ENCODE data around the gene MDN1. TPM values are rescaled to one million over a fixed set of nuclear protein-coding genes. Genes with fewer than 3 reads are reported as not detected.
"Not testable (repeated sequence)": the region's sequence is repeated elsewhere in the genome, so short reads cannot be mapped to it uniquely, and the experiment has no call there.

MDN1 gene
- total and polyA plus RNA-seq, 4 donors, result 31.4 to 40.2 (median 36.8) TPM

DNA sequence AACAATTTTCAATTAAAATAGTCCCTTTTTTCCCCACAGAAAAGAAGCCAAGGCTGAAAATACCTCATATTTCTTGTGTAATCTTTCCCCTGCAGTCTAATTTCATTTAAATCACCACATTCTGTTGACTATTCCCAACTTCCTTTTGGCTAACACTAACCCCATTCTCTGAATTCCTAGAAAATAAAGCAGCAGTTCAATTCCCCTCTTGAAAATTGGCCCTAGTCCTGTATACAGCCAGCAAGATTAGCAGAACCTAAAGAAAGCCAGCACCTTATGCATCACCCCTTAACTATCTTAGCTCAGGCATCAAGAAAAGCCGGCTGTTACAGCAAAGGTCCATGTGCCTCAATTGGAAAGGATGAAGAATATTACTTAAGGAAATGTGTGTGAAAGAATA is 69.7 kb downstream of the MDN1 start:
- Histone ChIP-seq H3K36me3 (ENCODE audit: control insufficient read depth, insufficient read depth, low read length) (peaks cover 32% of the 10 kb centered on the region), H3K4me1 (ENCODE audit: control insufficient read depth, insufficient read depth, low read length) (no peaks in the 10 kb centered on the region), H3K27me3 (ENCODE audit: control insufficient read depth, insufficient read depth, low read length) (no peaks in the 10 kb centered on the region), H3K4me3 (ENCODE audit: low read depth, low read length) (no peak overlapping the region), H3K27ac (ENCODE audit: low read depth, low read length) (no peak overlapping the region), H3K9me3 (ENCODE audit: control insufficient read depth, insufficient read depth, low read length) (no peaks in the 10 kb centered on the region)
- no CpG with 5 or more reads among the region's 1 CpG for WGBS (ENCODE audit: insufficient coverage)
- DNase-seq (ENCODE audit: low read depth in 4 of 6, low spot score in 6 of 6), result no peak

DNA sequence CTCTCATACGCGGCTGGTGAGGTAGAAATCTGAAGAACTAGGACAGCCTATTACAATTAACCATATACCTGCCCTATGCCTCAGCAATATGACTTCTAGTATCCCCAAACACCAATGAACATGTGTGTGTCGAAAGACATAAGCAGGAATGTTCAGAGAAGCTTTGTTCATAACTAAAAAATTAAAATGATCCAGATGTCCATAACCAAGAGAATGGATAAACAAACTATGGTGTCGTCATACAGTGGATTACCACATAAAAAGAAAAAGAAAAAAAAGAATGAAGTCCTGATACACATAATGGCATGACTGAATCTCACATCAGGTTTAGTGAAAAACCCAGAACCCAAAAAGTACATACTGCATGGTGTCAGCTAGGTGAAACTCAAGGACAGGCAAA is 73.9 kb downstream of the MDN1 start:
- Histone ChIP-seq H3K4me3 (ENCODE audit: low read depth, low read length) (no peak overlapping the region), H3K27me3 (ENCODE audit: control insufficient read depth, insufficient read depth, low read length) (no peaks in the 10 kb centered on the region), H3K9me3 (ENCODE audit: control insufficient read depth, insufficient read depth, low read length) (no peaks in the 10 kb centered on the region), H3K4me1 (ENCODE audit: control insufficient read depth, insufficient read depth, low read length) (no peaks in the 10 kb centered on the region), H3K36me3 (ENCODE audit: control insufficient read depth, insufficient read depth, low read length) (peaks cover 43% of the 10 kb centered on the region), H3K27ac (ENCODE audit: low read depth, low read length) (no peak overlapping the region)
- DNase-seq (ENCODE audit: low read depth in 4 of 6, low spot score in 6 of 6), result no peak
- WGBS (ENCODE audit: insufficient coverage), result no CpG with 5 or more reads among the region's 4 CpGs

DNA sequence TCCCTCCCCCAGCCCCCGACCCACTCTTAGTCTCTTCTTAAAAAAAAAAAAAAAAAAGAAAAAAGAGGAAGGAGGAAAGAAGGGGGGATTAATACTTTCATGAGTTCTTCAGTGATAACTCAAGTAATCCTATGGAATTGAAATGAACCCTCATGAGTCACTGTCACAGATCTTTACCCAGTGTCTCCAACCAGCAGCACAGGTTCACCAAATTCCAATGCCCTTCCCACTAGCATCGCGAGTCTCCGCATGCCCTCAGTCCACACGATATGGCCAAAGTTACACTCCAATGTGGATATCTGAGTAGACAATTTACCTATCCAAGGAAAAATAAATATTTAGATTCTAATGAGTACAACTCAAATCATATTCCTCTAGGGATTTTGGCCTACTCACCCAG is 74.5 kb downstream of the MDN1 start:
- Histone ChIP-seq H3K36me3 (ENCODE audit: control insufficient read depth, insufficient read depth, low read length) (peaks cover 39% of the 10 kb centered on the region), H3K9me3 (ENCODE audit: control insufficient read depth, insufficient read depth, low read length) (no peaks in the 10 kb centered on the region), H3K4me1 (ENCODE audit: control insufficient read depth, insufficient read depth, low read length) (no peaks in the 10 kb centered on the region), H3K27me3 (ENCODE audit: control insufficient read depth, insufficient read depth, low read length) (no peaks in the 10 kb centered on the region), H3K4me3 (ENCODE audit: low read depth, low read length) (no peak overlapping the region), H3K27ac (ENCODE audit: low read depth, low read length) (no peak overlapping the region)
- no peak for DNase-seq (ENCODE audit: low read depth in 4 of 6, low spot score in 6 of 6)
- no CpG with 5 or more reads among the region's 5 CpGs for WGBS (ENCODE audit: insufficient coverage)

GRCh38 chr6:89736893-89737292 is 82.7 kb downstream of the MDN1 start:
- Histone ChIP-seq H3K27me3 (ENCODE audit: control insufficient read depth, insufficient read depth, low read length) (no peaks in the 10 kb centered on the region), H3K4me1 (ENCODE audit: control insufficient read depth, insufficient read depth, low read length) (no peaks in the 10 kb centered on the region), H3K4me3 (ENCODE audit: low read depth, low read length) (no peak overlapping the region), H3K36me3 (ENCODE audit: control insufficient read depth, insufficient read depth, low read length) (peaks cover 22% of the 10 kb centered on the region), H3K9me3 (ENCODE audit: control insufficient read depth, insufficient read depth, low read length) (no peaks in the 10 kb centered on the region), H3K27ac (ENCODE audit: low read depth, low read length) (no peak overlapping the region)
- WGBS (ENCODE audit: insufficient coverage), result 100% methylated on average over 2 of the region's 3 CpGs
- no peak for DNase-seq (ENCODE audit: low read depth in 4 of 6, low spot score in 6 of 6)

- no peaks in the 10 kb centered on the region for H3K4me1 ChIP-seq (ENCODE audit: control insufficient read depth, insufficient read depth, low read length)
- DNase-seq (ENCODE audit: low read depth in 4 of 6, low spot score in 6 of 6), result no peak
- H3K4me3 ChIP-seq (ENCODE audit: low read depth, low read length), result no peak overlapping the region
- no peak overlapping the region for H3K27ac ChIP-seq (ENCODE audit: low read depth, low read length)
- H3K36me3 ChIP-seq (ENCODE audit: control insufficient read depth, insufficient read depth, low read length), result peaks cover 18% of the 10 kb centered on the region
- H3K27me3 ChIP-seq (ENCODE audit: control insufficient read depth, insufficient read depth, low read length), result no peaks in the 10 kb centered on the region
- H3K9me3 ChIP-seq (ENCODE audit: control insufficient read depth, insufficient read depth, low read length), result no peaks in the 10 kb centered on the region
Measured at GRCh38 chr6:89734526-89734925, 85.1 kb downstream of the MDN1 start.

- Histone ChIP-seq H3K36me3 (ENCODE audit: control insufficient read depth, insufficient read depth, low read length) (peaks cover 13% of the 10 kb centered on the region), H3K9me3 (ENCODE audit: control insufficient read depth, insufficient read depth, low read length) (no peaks in the 10 kb centered on the region), H3K27me3 (ENCODE audit: control insufficient read depth, insufficient read depth, low read length) (no peaks in the 10 kb centered on the region), H3K27ac (ENCODE audit: low read depth, low read length) (no peak overlapping the region), H3K4me1 (ENCODE audit: control insufficient read depth, insufficient read depth, low read length) (no peaks in the 10 kb centered on the region), H3K4me3 (ENCODE audit: low read depth, low read length) (no peak overlapping the region)
- no peak for DNase-seq (ENCODE audit: low read depth in 4 of 6, low spot score in 6 of 6)
- 92% methylated on average over 2 of the region's 3 CpGs for WGBS (ENCODE audit: insufficient coverage)
Measured at GRCh38 chr6:89731924-89732567, 87.5 kb downstream of the MDN1 start.

DNA sequence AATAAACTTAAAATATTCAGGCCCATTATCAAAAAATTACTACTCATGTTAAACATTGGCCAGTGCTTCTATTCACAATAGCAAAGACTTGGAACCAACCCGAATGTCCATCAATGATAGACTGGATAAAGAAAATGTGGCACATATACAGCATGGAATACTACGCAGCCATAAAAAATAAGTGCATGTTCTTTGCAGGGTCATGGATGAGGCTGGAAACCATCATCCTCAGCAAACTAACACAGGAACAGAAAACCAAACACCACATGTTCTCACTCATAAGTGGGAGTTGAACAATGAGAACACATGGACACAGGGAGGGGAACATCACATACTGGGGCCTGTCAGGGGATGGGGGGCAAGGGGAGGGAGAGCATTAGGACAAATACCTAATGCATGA is 88.3 kb downstream of the MDN1 start:
- H3K4me1 ChIP-seq (ENCODE audit: control insufficient read depth, insufficient read depth, low read length); H3K4me3 ChIP-seq (ENCODE audit: low read depth, low read length); H3K27ac ChIP-seq (ENCODE audit: low read depth, low read length); H3K27me3 ChIP-seq (ENCODE audit: control insufficient read depth, insufficient read depth, low read length); H3K9me3 ChIP-seq (ENCODE audit: control insufficient read depth, insufficient read depth, low read length); DNase-seq (ENCODE audit: low read depth in 4 of 6, low spot score in 6 of 6): not testable (repeated sequence)
- no CpG with 5 or more reads among the region's 2 CpGs for WGBS (ENCODE audit: insufficient coverage)
- H3K36me3 ChIP-seq (ENCODE audit: control insufficient read depth, insufficient read depth, low read length), result peaks cover 11% of the 10 kb centered on the region

DNA sequence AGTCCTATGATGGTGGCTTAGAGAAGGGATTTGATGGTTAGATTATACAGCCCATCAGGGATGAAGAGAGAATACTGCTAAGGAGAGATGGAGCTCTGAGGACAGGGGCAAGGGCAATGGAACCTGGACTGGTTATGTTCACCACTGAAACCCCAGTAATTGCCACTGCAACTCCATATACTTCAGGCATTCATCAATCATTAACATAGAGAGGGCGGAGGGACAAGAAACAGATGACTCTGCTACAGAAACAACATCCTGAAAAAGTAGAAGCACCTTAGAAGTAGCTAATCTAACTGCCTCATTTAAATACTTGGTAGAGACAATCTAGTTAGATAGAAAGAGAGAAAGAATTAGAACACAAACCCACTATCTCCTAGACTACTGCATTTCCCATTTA is 89.8 kb downstream of the MDN1 start:
- no peak for DNase-seq (ENCODE audit: low read depth in 4 of 6, low spot score in 6 of 6)
- H3K27me3 ChIP-seq (ENCODE audit: control insufficient read depth, insufficient read depth, low read length), result no peaks in the 10 kb centered on the region
- no peaks in the 10 kb centered on the region for H3K9me3 ChIP-seq (ENCODE audit: control insufficient read depth, insufficient read depth, low read length)
- no CpG with 5 or more reads among the region's 1 CpG for WGBS (ENCODE audit: insufficient coverage)
- H3K4me1 ChIP-seq (ENCODE audit: control insufficient read depth, insufficient read depth, low read length), result no peaks in the 10 kb centered on the region
- no peak overlapping the region for H3K27ac ChIP-seq (ENCODE audit: low read depth, low read length)
- peaks cover 15% of the 10 kb centered on the region for H3K36me3 ChIP-seq (ENCODE audit: control insufficient read depth, insufficient read depth, low read length)
- H3K4me3 ChIP-seq (ENCODE audit: low read depth, low read length), result no peak overlapping the region

DNA sequence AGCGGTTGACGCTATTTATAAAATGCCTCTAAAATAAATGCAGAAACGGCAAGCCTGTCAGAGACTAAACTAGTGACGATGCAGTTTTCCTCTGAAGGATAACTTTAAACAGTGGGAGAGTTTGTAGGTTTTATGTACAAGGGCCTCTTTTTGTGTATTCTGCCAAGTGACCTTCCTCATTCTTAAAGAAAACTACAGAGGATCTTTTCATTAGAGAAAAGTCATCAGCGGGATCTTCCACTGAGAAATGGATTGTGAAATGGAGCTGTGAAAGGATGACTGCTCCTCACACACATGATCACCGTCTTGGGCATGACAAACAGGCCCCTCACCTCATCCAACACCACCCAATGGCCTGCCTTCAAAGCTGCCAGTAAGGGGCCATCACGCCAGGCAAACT is 92.1 kb downstream of the MDN1 start:
- WGBS (ENCODE audit: insufficient coverage), result 83% methylated on average over 4 of the region's 7 CpGs
- DNase-seq (ENCODE audit: low read depth in 4 of 6, low spot score in 6 of 6), result no peak
- Histone ChIP-seq H3K36me3 (ENCODE audit: control insufficient read depth, insufficient read depth, low read length) (peaks cover 16% of the 10 kb centered on the region), H3K4me1 (ENCODE audit: control insufficient read depth, insufficient read depth, low read length) (no peaks in the 10 kb centered on the region), H3K27ac (ENCODE audit: low read depth, low read length) (no peak overlapping the region), H3K9me3 (ENCODE audit: control insufficient read depth, insufficient read depth, low read length) (no peaks in the 10 kb centered on the region), H3K4me3 (ENCODE audit: low read depth, low read length) (no peak overlapping the region), H3K27me3 (ENCODE audit: control insufficient read depth, insufficient read depth, low read length) (no peaks in the 10 kb centered on the region)

- Histone ChIP-seq H3K27ac (ENCODE audit: low read depth, low read length) (no peak overlapping the region), H3K36me3 (ENCODE audit: control insufficient read depth, insufficient read depth, low read length) (peaks cover 19% of the 10 kb centered on the region), H3K27me3 (ENCODE audit: control insufficient read depth, insufficient read depth, low read length) (no peaks in the 10 kb centered on the region), H3K4me1 (ENCODE audit: control insufficient read depth, insufficient read depth, low read length) (no peaks in the 10 kb centered on the region), H3K4me3 (ENCODE audit: low read depth, low read length) (no peak overlapping the region), H3K9me3 (ENCODE audit: control insufficient read depth, insufficient read depth, low read length) (no peaks in the 10 kb centered on the region)
- 100% methylated on average over 1 of the region's 3 CpGs for WGBS (ENCODE audit: insufficient coverage)
- no peak for DNase-seq (ENCODE audit: low read depth in 4 of 6, low spot score in 6 of 6)
Measured at GRCh38 chr6:89724981-89725380, 94.6 kb downstream of the MDN1 start.
